Stimulated activated CD4-positive, alpha-beta T cell treated with anti-CD3 and anti-CD28 coated beads, Interleukin-4, amount 100 ng/mL, for 1 hour (primary cell): ENCODE data around the gene REM2.

Experiments used
- DNase-seq: peaks from one replicate; pipeline ENCODE4 v3.0.0-alpha.2; 2020

Gene REM2

DNA sequence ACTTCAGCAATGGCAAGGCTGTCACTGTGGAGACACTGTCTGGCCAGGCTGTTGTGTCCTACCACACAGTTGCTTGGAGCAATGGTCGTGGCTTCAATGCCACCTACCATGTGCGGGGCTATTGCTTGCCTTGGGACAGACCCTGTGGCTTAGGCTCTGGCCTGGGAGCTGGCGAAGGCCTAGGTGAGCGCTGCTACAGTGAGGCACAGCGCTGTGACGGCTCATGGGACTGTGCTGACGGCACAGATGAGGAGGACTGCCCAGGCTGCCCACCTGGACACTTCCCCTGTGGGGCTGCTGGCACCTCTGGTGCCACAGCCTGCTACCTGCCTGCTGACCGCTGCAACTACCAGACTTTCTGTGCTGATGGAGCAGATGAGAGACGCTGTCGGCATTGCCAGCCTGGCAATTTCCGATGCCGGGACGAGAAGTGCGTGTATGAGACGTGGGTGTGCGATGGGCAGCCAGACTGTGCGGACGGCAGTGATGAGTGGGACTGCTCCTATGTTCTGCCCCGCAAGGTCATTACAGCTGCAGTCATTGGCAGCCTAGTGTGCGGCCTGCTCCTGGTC lies 7.2 kb upstream of the REM2 start:
- no peak for DNase-seq

DNA sequence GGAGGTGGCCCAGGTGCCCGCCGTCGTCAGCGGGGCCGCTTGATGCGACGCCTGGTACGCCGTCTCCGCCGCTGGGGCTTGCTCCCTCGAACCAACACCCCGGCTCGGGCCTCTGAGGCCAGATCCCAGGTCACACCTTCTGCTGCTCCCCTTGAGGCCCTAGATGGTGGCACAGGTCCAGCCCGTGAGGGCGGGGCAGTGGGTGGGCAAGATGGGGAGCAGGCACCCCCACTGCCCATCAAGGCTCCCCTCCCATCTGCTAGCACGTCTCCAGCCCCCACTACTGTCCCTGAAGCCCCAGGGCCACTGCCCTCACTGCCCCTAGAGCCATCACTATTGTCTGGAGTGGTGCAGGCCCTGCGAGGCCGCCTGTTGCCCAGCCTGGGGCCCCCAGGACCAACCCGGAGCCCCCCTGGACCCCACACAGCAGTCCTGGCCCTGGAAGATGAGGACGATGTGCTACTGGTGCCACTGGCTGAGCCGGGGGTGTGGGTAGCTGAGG lies 6.0 kb upstream of the REM2 start:
- DNase-seq, result no peak

DNA sequence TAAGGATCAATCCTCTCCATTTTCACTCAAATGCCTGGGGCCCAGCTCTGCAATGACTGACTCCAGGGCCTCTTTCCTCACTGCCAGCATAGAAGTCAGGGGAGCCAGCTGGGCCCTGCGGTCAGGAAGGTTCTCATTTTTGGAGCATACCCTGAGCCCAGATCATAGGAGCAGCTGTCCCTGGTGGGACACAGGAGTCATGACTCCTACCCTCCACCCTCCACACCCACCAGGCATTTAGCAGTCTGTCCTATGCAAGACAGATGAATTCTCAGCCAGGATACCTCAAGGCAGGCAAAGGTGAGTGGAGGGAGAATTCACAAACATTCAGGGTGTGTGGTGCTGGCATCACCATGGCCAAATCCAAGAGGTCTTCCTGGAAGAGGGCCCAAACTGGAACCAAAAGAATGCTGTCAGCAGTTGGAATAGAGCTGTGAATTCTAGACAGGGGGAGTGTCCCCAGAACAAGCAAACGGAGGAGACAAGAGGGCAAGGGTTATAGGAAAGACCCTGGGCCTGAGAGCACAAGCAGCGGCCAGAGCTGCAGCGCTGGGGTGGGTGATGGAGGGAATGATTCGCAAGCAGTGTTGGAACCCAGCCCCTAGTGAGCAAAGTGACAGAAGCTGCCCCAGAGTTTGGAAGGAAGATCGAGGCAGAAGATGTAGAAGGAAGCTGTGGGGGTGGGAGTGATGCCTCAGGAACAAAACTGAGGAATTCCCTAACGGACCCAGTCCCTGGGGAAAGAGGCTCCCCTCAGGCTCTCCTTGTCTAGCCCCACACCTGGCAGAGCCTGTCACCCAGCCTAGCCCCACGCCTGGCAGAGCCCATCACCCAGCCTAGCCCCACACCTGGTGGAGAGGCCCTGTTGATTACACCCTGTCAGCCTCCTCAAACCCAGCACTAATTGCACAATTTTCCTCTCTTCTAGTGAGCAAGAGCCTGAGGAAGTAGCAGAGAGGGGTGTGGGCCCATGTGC lies 4.5 kb upstream of the REM2 start:
- no peak for DNase-seq

DNA sequence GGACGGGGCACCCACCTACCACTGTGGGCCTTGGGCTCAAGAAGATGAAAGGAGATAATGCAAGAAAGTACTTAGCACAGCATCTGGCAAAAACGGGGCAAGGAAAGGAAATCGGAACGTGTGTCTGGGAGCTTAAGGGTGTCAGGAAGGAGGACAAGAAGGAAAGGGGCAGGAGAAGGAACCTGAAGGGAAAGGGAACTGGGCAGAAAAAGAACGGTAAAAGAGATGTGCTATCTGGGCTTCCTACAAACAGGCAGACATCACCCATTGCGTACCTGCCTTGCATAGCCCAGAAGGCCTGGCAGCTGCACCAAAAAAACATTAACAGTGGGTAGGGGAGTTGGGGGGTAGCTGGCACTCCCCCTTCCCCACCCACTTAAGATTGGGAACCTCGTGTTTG lies 958 bp upstream of the REM2 start:
- no peak for DNase-seq

DNA sequence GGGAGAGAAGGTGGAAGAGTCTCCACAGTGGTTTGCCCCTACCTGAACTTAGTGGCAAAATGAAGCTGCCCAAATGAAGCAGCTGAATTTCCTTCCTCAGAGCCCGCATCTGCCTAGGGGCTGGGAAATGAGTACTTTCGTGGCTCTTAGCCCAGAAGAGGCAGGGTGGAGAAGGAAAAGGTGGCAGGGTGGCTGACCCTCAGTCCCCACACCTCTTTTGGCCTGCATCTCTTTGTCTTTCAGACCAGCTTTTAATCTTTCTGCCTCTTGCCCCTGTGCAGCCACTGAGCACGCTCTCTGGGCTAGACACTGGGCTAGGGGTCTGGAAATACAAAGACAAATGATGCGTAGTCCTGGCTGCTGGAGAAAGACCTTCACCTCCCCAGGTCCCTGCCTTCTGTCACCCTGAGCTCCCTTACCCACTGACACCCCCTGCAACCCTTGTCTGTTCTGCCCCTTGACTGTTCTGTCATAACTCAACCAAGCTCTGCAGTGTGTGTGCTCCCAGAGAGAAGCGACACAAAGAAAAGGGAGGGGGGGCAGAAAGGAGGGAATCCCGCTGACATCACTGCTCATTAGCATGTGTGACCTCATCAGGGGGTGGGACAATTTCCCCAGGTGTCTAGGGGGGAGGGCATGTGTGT lies 371 bp upstream of the REM2 start:
- DNase-seq, result peak; percentile 40

DNA sequence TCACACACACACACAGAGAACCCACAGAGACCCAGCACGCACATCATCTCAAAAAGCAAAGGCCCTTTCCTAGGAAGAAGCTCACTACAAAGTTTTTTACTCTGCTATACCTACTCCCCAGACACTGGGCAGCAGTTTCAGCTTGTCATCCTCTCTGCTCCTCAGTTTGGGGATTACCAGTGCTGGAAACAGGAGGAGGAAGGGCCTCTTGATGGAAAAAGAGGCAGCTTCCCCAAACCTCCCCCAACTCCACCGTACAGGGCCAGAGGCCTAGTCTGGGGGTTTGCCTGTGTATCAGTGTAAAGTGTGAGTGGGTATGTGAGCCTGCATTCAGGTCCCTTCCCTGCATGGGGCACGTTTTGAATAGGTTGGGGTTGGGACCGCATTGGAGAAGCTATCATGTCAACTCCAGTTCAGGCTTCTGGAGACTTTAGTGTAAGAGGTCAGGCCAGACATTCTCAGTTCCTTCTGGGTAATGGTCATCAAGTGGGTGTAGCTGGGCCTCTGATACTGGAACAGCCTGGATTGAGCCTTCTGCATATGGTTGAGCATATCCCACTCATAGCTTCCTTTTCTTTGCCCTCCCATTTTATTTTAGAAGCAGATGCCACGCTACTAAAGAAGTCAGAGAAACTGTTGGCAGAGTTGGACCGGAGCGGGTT lies 1.2 kb downstream of the REM2 start:
- DNase-seq, result no peak

DNA sequence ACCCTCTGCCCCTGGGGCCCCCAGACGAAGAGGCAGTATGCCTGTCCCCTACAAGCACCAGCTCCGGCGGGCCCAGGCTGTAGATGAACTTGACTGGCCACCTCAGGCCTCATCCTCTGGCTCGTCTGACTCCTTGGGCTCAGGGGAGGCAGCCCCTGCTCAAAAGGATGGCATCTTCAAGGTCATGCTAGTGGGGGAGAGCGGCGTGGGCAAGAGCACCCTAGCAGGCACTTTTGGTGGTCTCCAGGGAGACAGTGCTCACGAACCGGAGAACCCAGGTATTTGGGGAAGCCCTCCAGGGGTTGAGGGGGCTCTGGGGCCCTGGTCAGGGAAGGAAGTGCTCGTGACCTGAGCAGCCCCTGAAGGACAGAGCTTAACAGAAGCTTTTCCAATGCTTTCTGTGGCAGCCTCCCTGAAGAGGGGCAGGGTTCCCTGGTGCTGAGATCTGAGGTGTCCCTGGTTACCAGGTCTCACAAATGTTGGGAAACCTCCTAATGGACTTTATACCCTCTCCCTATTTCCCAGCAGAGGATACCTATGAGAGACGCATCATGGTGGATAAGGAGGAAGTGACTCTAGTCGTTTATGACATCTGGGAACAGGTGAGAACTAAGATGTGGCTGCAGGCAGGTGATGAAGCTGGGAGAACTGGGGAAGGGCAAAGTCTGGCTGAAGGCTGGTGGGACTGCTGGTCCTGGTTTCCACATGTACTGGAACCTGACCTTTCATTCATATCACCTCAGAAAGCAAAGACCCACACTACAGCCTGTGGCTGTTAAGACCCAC lies 1.9 kb downstream of the REM2 start:
- DNase-seq, result no peak

DNA sequence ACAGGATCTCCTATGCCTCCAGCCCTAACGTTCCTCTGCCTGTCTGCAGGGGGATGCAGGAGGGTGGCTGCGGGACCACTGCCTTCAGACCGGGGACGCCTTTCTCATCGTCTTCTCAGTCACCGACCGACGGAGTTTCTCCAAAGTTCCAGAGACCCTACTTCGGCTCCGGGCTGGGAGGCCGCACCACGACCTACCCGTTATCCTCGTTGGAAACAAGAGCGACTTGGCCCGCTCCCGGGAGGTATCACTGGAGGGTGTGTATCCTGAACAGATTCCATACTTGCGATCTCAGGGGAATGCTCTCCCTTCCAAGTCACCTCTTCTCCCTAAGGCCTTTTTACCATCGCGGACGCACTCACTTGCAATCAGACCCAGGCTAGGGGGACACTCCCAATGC lies 3.0 kb downstream of the REM2 start:
- no peak for DNase-seq

DNA sequence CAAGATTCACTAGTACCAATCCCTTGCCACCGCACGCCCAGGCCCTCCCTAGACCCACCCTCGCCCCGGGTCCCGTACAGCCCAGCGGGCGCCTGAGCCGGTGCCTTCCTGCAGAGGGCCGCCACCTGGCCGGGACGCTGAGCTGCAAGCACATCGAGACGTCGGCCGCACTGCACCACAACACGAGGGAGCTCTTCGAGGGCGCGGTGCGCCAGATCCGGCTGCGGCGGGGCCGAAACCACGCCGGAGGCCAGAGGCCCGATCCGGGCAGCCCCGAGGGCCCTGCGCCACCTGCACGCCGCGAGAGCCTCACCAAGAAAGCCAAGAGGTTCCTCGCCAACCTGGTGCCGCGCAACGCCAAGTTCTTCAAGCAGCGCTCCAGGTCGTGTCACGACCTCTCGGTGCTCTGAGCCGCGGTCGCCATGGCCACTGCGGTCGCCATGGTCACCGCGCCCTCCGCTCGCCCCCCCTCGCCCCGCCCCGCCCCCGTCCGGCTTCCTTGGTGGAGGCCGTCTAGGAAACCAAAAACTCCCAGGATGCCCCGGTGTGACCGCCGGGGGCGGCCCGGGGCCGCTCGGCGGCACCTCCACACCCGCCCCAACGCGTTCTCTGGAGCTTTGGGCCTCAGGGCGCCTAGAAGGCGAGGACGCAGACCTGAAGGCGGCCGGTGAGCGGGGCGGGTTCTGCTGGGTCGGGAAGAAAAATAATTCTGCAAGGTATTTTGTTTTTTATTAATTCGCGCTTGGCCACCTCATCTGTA lies 3.7 kb downstream of the REM2 start:
- peak; percentile 71 for DNase-seq

DNA sequence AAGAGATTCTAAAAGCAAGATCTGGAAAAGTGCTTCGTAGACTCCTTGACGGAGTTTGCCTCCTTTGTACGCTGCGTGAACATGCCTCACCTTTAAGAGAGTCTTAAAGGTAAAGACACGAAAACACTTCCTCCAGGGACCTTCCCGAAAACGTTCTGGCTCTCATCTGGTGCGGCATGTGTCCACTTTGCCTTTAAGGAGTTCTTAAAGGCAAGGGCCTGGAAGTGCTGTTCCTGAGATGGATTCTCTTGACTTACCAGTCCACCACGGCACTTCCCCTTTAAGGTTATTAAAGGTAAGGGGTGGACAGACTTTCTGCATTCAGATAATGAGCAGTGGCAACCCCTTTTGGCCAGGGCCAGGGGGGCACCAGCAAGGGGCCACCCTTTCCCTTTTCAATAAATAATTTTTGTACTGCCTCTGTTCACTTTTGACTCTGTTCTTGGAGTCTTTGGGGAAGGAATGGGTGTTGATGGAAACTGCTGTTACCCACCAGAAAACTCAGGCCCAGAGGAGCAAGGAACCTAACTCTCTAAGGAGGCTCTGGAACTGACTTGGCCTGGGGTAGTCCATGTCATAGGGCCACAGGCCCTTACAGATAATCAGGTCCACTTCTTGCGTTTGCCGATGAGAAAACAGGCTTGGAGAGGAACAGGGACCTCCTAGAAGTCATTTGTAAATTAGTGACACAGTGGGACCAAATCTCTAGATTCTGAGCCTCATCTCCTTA lies 4.4 kb downstream of the REM2 start:
- peak; percentile 18 for DNase-seq

DNA sequence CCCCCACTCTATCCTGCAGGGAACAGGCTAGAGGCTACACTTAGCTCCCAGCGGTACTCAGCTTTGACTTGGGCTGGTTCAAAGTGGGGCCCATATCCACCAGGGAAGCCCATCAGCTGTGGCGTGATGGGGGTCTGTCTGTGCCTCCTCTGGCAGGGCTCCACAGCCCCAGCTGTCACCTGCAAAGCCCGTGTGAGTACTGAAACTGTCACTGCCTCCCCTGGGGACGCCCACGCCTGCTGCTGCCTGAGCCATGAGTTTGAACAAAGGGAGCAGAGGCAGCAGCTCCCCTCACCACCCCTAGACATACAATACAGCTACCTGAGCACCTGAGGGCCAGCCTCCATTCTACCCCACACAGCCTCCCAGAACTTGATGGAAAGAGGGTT lies 5.0 kb downstream of the REM2 start:
- peak; percentile 76 for DNase-seq

DNA sequence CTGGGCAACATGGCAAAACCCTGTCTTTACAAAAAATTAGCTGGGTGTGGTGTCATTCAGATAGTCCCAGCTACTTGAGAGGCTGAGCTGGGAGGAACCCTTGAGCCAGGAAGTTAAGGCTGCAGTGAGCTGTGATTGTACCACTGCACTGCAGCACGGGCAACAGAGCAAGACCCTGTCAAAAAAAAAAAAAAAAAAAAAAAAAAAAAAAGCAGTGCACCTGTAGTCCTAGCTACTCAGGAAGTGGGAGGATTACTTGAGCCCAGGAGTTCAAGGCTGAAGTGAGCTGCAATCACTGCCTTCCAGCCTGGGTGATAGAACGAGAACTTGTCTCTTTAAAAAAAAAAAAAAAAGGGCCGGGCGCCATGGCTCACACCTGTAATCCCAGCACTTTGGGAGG lies 5.6 kb downstream of the REM2 start:
- no peak for DNase-seq

DNA sequence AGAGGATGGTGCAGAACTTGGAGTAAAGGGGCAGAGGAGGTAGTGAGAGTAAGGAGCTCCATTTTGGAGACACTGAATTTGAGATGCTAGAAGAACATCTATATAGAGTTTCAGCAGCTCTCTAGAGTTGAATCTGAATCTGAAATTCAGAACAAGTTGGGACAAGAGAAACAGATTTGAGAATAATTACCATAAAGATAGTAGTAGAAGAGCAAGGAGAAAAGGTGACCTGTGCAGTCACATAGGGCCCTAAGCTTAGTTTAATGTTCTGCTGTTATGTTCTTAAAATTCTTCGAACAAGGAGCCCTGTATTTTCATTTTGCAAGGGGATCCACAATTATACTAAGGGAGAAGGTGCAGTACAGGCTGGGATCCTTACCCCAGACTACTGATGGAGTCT lies 7.4 kb downstream of the REM2 start:
- DNase-seq, result no peak

DNA sequence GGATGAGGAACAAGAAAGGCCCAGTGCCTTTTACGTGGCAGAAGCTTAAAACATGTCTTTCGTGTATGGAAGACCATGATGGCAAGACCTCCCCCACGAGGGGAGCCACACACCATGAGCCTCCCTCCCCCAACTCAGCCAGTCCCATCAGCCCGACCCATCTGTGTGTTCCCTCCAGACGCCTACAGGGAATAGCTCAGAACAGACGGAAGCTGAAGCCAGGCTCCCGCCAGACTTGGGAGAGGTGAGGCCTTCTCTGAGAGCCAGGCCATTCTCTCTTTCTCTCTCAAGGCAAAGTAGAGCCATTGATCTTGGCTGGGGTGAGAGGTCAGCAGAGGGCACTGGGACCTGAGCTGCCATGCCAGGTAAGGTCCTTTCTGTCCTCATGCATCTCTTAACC lies 9.5 kb downstream of the REM2 start:
- no peak for DNase-seq

DNA sequence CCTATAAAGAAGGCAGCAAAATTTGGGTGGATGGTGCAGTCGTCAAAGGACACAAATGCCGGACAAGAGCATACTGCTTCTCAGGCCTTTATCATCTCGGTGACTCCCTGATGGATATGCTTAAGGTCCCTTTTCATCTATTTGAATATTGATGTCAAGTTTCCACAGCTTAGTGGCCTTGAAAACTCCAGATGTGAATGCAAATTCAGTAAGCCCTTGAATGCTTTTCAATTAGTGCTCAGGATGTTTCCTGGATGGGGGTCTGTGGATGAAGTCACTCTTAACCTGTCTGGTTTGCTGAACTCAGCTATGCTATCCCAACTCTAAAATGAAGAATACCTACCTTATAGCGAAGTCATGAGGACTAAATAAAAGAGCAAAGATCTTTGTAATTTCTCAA lies 10.7 kb downstream of the REM2 start:
- DNase-seq, result no peak

DNA sequence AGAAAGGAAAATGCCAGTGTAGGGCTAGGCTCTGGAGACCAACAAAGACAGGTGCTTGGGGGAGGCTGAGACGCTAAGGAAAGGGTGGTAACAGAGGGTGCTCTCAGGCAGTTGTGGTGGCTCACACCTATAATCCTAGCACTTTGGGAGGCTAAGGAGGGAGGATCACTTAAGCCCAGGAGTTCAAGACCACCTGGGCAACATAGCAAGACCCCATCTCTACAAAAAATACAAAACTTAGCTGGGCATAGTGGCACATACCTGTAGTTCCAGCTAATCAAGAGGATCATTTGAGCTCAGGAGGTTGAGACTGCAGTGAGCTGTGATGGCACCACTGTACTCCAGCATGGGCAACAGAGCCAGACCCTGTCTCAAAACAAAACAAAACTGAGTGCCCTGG lies 12.4 kb downstream of the REM2 start:
- no peak for DNase-seq

DNA sequence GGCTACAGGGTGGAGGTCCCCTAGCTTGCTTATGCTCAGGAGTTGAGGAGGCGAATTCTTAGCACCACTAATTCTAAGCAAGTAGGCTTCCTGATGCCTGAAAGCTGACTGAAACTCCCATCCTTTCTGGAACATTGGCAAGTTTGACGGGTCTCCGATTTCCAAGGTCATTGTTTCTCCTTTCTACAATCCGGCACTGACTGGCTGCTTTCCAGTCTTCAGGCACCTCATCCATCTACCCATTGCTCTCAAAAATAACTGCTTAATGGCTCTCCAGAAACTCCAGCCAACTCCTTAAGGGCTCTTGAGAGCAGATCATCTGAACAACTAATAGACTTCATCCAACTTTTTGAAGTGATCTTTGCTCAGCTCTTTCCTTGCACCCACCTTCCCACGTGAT lies 13.3 kb downstream of the REM2 start:
- no peak for DNase-seq

DNA sequence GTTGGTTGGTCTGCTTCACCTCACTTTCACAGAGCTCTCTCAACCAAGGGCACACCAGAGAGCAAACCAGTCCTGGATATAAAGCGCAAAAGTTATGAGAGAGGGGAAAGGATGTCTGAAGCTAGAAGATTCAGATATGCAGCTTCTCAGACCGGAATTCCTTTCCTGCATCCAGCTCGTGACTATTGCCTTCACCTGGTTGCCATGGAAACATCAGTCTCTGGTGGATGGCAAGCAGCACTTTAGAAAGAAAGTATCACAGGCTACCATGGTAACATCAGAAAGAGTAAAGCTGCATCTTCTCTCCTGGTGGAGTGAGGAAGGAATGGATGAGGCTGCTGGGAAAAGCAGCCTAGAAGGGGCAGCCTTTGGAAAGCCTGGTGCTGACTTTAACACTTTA lies 13.7 kb downstream of the REM2 start:
- no peak for DNase-seq

DNA sequence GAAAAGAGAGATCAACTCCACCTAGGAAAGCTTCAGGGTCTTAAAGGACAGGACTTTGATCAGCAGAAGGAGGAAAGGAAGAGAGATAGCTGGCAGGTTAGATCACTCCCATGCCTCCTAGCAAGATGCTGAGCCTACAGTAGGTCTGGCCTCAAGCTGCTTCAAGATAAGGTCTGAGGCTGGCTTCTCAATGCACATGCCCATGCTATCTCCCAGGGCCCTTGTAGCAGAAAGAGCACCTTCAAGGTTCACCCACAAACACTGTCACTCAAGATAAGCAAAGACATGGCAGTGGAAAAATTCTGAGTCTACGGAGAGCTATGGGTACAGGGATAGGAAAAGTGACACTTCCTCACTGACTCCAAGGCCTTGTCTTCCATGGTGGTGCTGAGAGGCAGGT lies 14.3 kb downstream of the REM2 start:
- no peak for DNase-seq

DNA sequence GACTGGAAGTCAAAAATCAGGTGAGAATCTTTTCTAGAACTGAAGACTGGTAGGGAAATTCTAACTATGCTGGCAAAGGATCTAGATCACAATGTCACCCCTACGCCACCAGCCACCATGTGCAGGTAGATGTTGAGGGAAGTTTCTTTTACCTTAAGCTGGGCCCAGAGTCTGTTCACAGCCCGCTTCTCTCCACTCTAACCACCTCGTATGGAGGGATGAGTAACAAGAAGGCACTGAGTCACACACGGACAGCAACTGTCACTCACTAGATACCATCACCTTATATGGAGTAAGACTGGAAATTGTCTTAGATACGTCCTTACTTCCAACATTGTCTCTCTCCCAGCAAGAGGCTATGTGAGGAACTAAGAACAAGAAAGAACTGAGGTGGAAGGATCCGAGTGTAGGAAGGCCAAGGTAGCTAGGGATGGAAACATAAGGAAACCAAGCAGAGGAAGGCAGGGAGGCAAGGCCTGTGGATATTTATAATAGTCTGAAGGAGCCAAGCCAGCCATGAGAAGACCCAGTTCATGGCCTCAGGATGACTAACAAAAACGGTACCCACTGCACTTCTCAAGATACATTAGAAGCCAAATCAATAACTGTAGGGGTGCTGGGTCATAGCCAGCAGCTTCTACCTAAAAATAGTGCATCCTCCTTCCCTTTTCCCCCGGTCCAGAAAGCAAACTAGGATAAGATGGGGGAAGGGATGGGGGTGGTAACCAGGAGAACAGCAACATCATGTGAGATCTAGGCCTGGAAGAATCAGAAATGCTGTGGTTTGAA lies 15.5 kb downstream of the REM2 start:
- DNase-seq, result no peak
